Neural cell (in vitro differentiated cells): Measurements from ENCODE around the gene IGFL1. TPM values are rescaled to one million over a fixed set of nuclear protein-coding genes. Genes with fewer than 3 reads are reported as not detected.
"Not testable (repeated sequence)": the region's sequence is repeated elsewhere in the genome, so short reads cannot be mapped to it uniquely, and the experiment has no call there.

ENCODE experiments used
- H2AFZ ChIP-seq: fragments of 200-600, 300-800 bp; sonication (generic), shearing (Covaris generic); 2 replicates; pipeline ENCODE4 v1.6.0; 2014; ENCODE audit warnings: low read depth, mild to moderate bottlenecking, antibody characterized with exemption, low read length, moderate library complexity
- H3F3A ChIP-seq: fragments of 200-600 bp; shearing (Covaris generic); 2 replicates; pipeline ENCODE4 v1.6.1; 2016; ENCODE audit warnings: mild to moderate bottlenecking, moderate library complexity, mixed read lengths, antibody characterized with exemption, low read length; ENCODE audit not compliant: insufficient read depth, poor library complexity, severe bottlenecking
- H3K27ac ChIP-seq: fragments of 200-600, 300-800 bp; sonication (generic), shearing (Covaris generic); 2 replicates; pipeline ENCODE4 v1.5.1; 2014; ENCODE audit warnings: mild to moderate bottlenecking, low read length, moderate library complexity
- H3K27me3 ChIP-seq: fragments of 300-800, 200-600 bp; sonication (generic), shearing (Covaris generic); 2 replicates; pipeline ENCODE4 v1.6.0; 2014; ENCODE audit warnings: mild to moderate bottlenecking, low read depth, low read length, moderate library complexity; ENCODE audit not compliant: insufficient read depth
- H3K36me3 ChIP-seq: fragments of 300-800, 200-600 bp; sonication (generic), shearing (Covaris generic); 2 replicates; pipeline ENCODE4 v1.5.1; 2014; ENCODE audit warnings: mild to moderate bottlenecking, antibody characterized with exemption, low read length, moderate library complexity; ENCODE audit not compliant: insufficient read depth
- H3K4me2 ChIP-seq: fragments of 300-800, 200-600 bp; sonication (generic), shearing (Covaris generic); 2 replicates; pipeline ENCODE4 v1.6.0; 2014; ENCODE audit warnings: mild to moderate bottlenecking, low read length
- H3K4me3 ChIP-seq: fragments of 300-800, 200-600 bp; sonication (generic), shearing (Covaris generic); 2 replicates; pipeline ENCODE4 v1.5.1; 2014; ENCODE audit warnings: mild to moderate bottlenecking, low read length, moderate library complexity
- H3K79me2 ChIP-seq: fragments of 200-600 bp; shearing (Covaris generic); replicated peaks from 2 replicates; pipeline ENCODE4 v1.6.0; 2014; ENCODE audit warnings: mild to moderate bottlenecking, low read length, moderate library complexity; ENCODE audit not compliant: insufficient read depth
- H3K9ac ChIP-seq: fragments of 300-800, 200-600 bp; sonication (generic), shearing (Covaris generic); 2 replicates; pipeline ENCODE4 v1.6.1; 2016; ENCODE audit warnings: mild to moderate bottlenecking, low read length, mixed read lengths
- H3K9me2 ChIP-seq: fragments of 200-600 bp; shearing (Covaris generic); 2 replicates; pipeline ENCODE4 v1.6.1; 2016; ENCODE audit warnings: mild to moderate bottlenecking, low read length, mixed read lengths; ENCODE audit not compliant: insufficient read depth
- H3K9me3 ChIP-seq: fragments of 200-600, 300-800 bp; sonication (generic), shearing (Covaris generic); 2 replicates; pipeline ENCODE4 v1.6.1; 2016; ENCODE audit warnings: mild to moderate bottlenecking, mixed run types, low read length, moderate library complexity, mixed read lengths
- H4K20me1 ChIP-seq: fragments of 200-600 bp; shearing (Covaris generic); 2 replicates; pipeline ENCODE4 v1.6.1; 2016; ENCODE audit warnings: mild to moderate bottlenecking, mixed run types; ENCODE audit not compliant: insufficient read depth
- CTCF ChIP-seq: fragments of 450-650 bp; IDR thresholded peaks from 2 replicates; pipeline ENCODE4 v1.5.1; 2014; ENCODE audit warnings: antibody characterized with exemption, mild to moderate bottlenecking, moderate library complexity; ENCODE audit not compliant: poor library complexity, severe bottlenecking
- EP300 ChIP-seq: fragments of 450-650 bp; conservative IDR thresholded peaks from 2 replicates; pipeline ENCODE4 v1.6.1; 2014; ENCODE audit warnings: antibody characterized with exemption, mild to moderate bottlenecking, moderate library complexity; ENCODE audit not compliant: poor library complexity, severe bottlenecking
- EZH2 ChIP-seq: fragments of 200-600, 300-800 bp; shearing (Covaris generic), sonication (generic); IDR thresholded peaks from 2 replicates; pipeline ENCODE4 v1.6.1; 2014; ENCODE audit warnings: antibody characterized with exemption, low read length, borderline replicate concordance, mild to moderate bottlenecking; ENCODE audit not compliant: insufficient read depth, poor library complexity, severe bottlenecking
- MXI1 ChIP-seq: fragments of 450-650 bp; conservative IDR thresholded peaks from 2 replicates; pipeline ENCODE4 v1.6.1; 2014; ENCODE audit warnings: antibody characterized with exemption, mild to moderate bottlenecking; ENCODE audit not compliant: poor library complexity, severe bottlenecking
- POLR2AphosphoS5 ChIP-seq: IDR thresholded peaks from 2 replicates; pipeline ENCODE4 v1.6.1; 2012
- RAD21 ChIP-seq: fragments of 450-650 bp; conservative IDR thresholded peaks from 2 replicates; pipeline ENCODE4 v1.6.1; 2014; ENCODE audit warnings: antibody characterized with exemption, mild to moderate bottlenecking, moderate library complexity
- REST ChIP-seq: IDR thresholded peaks from 2 replicates; pipeline ENCODE4 v1.6.1; 2012; ENCODE audit warnings: borderline replicate concordance
- SMC3 ChIP-seq: fragments of 450-650 bp; conservative IDR thresholded peaks from 2 replicates; pipeline ENCODE4 v1.6.1; 2014; ENCODE audit warnings: antibody characterized with exemption, mild to moderate bottlenecking, moderate library complexity; ENCODE audit not compliant: poor library complexity
- TAF1 ChIP-seq: IDR thresholded peaks from 2 replicates; pipeline ENCODE4 v1.6.1; 2012; ENCODE audit warnings: low read depth
- polyA plus RNA-seq: library from polyadenylated mRNA; depleted of rRNA; stranded (reverse); fragments of >200 nt; gene quantifications from 2 replicates; pipeline ENCODE4 v1.2.3, GENCODE V29; 2014

Gene IGFL1
- polyA plus RNA-seq, 1 donor from 2014 or later, result not detected

GRCh38 chr19:46256855-46257254, 27.3 kb downstream of the IGFL1 start:
- TF ChIP-seq TAF1 (no peak), REST (no peak), EP300 (no peak), CTCF (no peak), MXI1 (no peak), RAD21 (no peak), POLR2AphosphoS5 (no peak), EZH2 (no peak), SMC3 (no peak)
- Histone ChIP-seq H3K4me3 (no peak overlapping the region), H4K20me1 (no peaks in the 10 kb centered on the region), H2AFZ (no peak overlapping the region), H3K27ac (no peak overlapping the region), H3K4me2 (no peak overlapping the region), H3K9me3 (no peaks in the 10 kb centered on the region), H3K27me3 (no peaks in the 10 kb centered on the region), H3K79me2 (no peaks in the 10 kb centered on the region), H3K9ac (no peak overlapping the region), H3K9me2 (no peaks in the 10 kb centered on the region), H3F3A (no peaks in the 10 kb centered on the region), H3K36me3 (no peaks in the 10 kb centered on the region)

GRCh38 chr19:46261501-46261900, 32.0 kb downstream of the IGFL1 start:
- H3K9ac ChIP-seq, H3K36me3 ChIP-seq: not testable (repeated sequence)

GRCh38 chr19:46262684-46263296, 33.2 kb downstream of the IGFL1 start:
- not testable (repeated sequence) for H3K27me3 ChIP-seq, H2AFZ ChIP-seq, H3K9me3 ChIP-seq, H3K4me3 ChIP-seq, H3K27ac ChIP-seq, H3K79me2 ChIP-seq, H3K4me2 ChIP-seq, H3K9ac ChIP-seq, H3F3A ChIP-seq, H4K20me1 ChIP-seq, H3K36me3 ChIP-seq, H3K9me2 ChIP-seq

More at GRCh38 chr19:46261501-46261900, 32.0 kb downstream of the IGFL1 start:
- H2AFZ ChIP-seq, H3K4me2 ChIP-seq, H3F3A ChIP-seq, H4K20me1 ChIP-seq, H3K27me3 ChIP-seq, H3K27ac ChIP-seq, H3K9me2 ChIP-seq, H3K4me3 ChIP-seq, H3K9me3 ChIP-seq, H3K79me2 ChIP-seq: not testable (repeated sequence)

- H3K9me2 ChIP-seq, H3K4me3 ChIP-seq, H3K27me3 ChIP-seq, H2AFZ ChIP-seq, H4K20me1 ChIP-seq, H3F3A ChIP-seq, H3K27ac ChIP-seq, H3K9me3 ChIP-seq, H3K36me3 ChIP-seq, H3K9ac ChIP-seq, H3K4me2 ChIP-seq, H3K79me2 ChIP-seq: not testable (repeated sequence)
These were observed 35.3 kb downstream of the IGFL1 start for GRCh38 chr19:46264801-46265200.
